Karpas-422 (cell line): ENCODE results near the gene HDAC4. TPM values are rescaled to one million over a fixed set of nuclear protein-coding genes. Genes with fewer than 3 reads are reported as not detected.

ENCODE experiments used
- DNase-seq: peaks from one replicate; pipeline ENCODE4 v3.0.0-alpha.2; 2015
- H2AFZ ChIP-seq: fragments of 200-600 bp; sonication (generic); 2 replicates; pipeline ENCODE4 v1.6.1; 2014; ENCODE audit warnings: antibody characterized with exemption, low read length, mixed read lengths
- H3K27ac ChIP-seq: fragments of 200-600 bp; sonication (generic); 2 replicates; pipeline ENCODE4 v1.5.1; 2014; ENCODE audit warnings: mild to moderate bottlenecking, low read length, moderate library complexity
- H3K27me3 ChIP-seq: fragments of 200-600 bp; sonication (generic); 2 replicates; pipeline ENCODE4 v1.6.1; 2014; ENCODE audit warnings: low read length, mixed read lengths
- H3K36me3 ChIP-seq: fragments of 200-600 bp; sonication (generic); 2 replicates; pipeline ENCODE4 v1.6.1; 2014; ENCODE audit warnings: low read length, mixed read lengths; ENCODE audit not compliant: insufficient read depth
- H3K4me1 ChIP-seq: fragments of 200-600 bp; sonication (generic); 2 replicates; pipeline ENCODE4 v1.6.1; 2014; ENCODE audit warnings: mild to moderate bottlenecking, low read length, mixed read lengths
- H3K4me2 ChIP-seq: fragments of 200-600 bp; sonication (generic); 2 replicates; pipeline ENCODE4 v1.6.1; 2014; ENCODE audit warnings: low read length, low read depth, mild to moderate bottlenecking; ENCODE audit not compliant: poor library complexity, severe bottlenecking
- H3K4me3 ChIP-seq: fragments of 200-600 bp; sonication (generic); 2 replicates; pipeline ENCODE4 v1.5.1; 2014; ENCODE audit warnings: mild to moderate bottlenecking, antibody characterized with exemption, low read length, mixed read lengths
- H3K79me2 ChIP-seq: fragments of 200-600 bp; sonication (generic); 2 replicates; pipeline ENCODE4 v1.6.1; 2014; ENCODE audit warnings: mild to moderate bottlenecking, low read length, mixed read lengths
- H3K9ac ChIP-seq: fragments of 200-600 bp; sonication (generic); 2 replicates; pipeline ENCODE4 v1.6.0; 2014; ENCODE audit warnings: low read length
- H3K9me2 ChIP-seq: fragments of 200-600 bp; sonication (generic), shearing (Covaris generic); replicated peaks from 2 replicates; pipeline ENCODE4 v1.6.0; 2014; ENCODE audit warnings: mild to moderate bottlenecking, low read length, moderate library complexity; ENCODE audit not compliant: insufficient read depth
- H3K9me3 ChIP-seq: fragments of 300-700, 200-600 bp; sonication (generic); 2 replicates; pipeline ENCODE4 v1.6.1; 2014; ENCODE audit warnings: low read length, mixed read lengths
- H4K20me1 ChIP-seq: fragments of 200-600 bp; sonication (generic); 2 replicates; pipeline ENCODE4 v1.6.1; 2014; ENCODE audit warnings: mild to moderate bottlenecking, antibody characterized with exemption, low read length, low read depth; ENCODE audit not compliant: insufficient read depth
- total RNA-seq: library from RNA; depleted of rRNA; stranded (reverse); fragments of >200 nt; shearing (Covaris generic); gene quantifications from 2 replicates; pipeline ENCODE4 v1.2.3, GENCODE V29; 2014; ENCODE audit warnings: low replicate concordance

The HDAC4 gene
- total RNA-seq, 1 experiment from 2014 or later = 8.5 TPM

DNA sequence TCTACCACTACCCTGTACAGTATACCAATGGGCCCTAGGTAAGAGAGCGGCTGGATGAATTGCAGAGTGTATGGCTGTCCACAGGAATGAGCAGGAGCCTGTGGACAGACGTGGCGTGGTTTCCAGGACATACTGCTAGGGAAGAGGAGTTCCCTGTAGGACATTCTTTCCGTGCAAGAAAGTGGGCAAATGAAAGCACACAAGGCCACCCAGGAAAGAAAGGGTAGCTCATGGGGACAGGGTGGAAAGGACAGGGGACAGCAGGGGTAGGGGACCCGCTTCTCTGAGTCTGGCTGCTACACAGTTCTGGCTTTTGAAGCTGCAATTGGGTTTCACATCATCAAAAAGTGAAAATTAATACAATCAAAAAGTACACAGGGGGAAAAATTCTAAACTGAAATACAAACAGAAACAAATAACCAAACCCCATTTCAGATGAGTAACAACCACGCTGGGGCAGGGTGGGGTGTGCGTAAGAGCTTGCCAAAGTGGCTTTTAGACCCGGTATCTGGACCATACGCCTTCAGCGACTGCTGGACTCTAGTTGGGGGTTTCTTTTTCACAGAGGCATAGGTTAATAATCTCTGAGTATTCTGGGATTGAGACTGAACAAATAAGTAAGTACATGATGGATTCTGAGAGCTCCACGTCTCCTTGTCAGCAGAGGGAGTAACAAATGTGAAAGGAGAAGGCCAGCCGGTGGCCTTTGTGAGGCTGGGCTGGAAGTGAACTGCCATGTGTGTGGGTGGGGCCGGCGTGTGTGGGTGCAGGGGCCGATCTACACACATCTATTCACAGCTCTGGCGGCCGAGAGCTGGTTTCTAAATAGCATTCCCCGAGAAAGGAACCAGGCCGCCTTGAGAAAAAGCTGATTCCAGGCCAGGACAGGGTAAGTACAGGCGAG lies 84.0 kb downstream of the HDAC4 start:
- no peak for DNase-seq
- no peaks in the 10 kb centered on the region for H3K9me3 ChIP-seq
- no peaks in the 10 kb centered on the region for H3K27me3 ChIP-seq
- H4K20me1 ChIP-seq = no peaks in the 10 kb centered on the region; the same call in 1 of the 2 replicates
- no peak overlapping the region for H3K27ac ChIP-seq
- H3K9me2 ChIP-seq = no peaks in the 10 kb centered on the region
- H3K79me2 ChIP-seq = no peaks in the 10 kb centered on the region
- H2AFZ ChIP-seq = no peak overlapping the region
- no peaks in the 10 kb centered on the region for H3K4me1 ChIP-seq
- H3K9ac ChIP-seq = no peak overlapping the region
- H3K4me2 ChIP-seq = no peak overlapping the region
- H3K4me3 ChIP-seq = no peak overlapping the region
- no peaks in the 10 kb centered on the region for H3K36me3 ChIP-seq

DNA sequence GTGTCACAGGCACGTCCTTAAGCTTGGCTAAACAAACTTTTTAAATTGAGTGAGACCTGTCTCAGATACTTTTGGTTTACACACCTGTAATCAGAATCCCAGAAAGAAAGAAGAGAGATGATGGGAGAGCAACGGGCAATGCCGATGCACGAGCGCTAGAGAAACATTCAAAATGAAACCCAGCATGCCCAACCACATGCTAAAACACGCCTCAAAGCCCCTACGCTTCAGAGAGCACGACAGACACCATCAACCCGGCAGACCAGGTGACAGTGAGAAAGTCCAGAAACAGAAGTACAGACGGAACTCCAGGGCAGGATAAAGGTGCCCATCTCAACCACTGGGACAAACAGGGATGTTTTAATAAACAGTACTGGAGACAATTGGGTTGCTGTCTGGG lies 85.5 kb downstream of the HDAC4 start:
- Histone ChIP-seq H3K4me1 (no peaks in the 10 kb centered on the region), H3K9ac (no peak overlapping the region), H3K4me2 (no peak overlapping the region), H4K20me1 (peaks cover 14% of the 10 kb centered on the region; the same call in 1 of the 2 replicates), H2AFZ (no peak overlapping the region), H3K27ac (no peak overlapping the region), H3K36me3 (no peaks in the 10 kb centered on the region), H3K27me3 (no peaks in the 10 kb centered on the region), H3K9me2 (no peaks in the 10 kb centered on the region), H3K4me3 (no peak overlapping the region), H3K79me2 (no peaks in the 10 kb centered on the region), H3K9me3 (no peaks in the 10 kb centered on the region)
- no peak for DNase-seq

DNA sequence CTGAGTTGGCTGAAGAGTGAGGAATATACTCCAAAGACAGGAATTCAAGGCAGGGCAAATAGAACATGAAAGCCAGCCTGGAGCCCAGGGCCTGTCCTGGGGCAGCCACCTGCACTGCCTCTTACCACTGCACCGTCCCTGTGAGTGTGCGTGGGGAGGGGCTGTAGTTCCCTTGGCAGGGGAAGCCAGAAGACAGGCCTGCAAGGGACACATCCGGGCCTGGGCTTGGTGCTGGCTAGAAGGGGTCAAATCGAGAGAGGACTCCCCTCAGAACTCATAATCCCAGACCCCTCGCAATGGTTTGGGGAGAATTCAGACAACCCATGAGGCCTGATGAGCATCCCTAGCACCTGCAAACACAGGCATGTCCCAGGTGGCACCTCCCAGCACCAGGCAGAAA lies 87.0 kb downstream of the HDAC4 start:
- Histone ChIP-seq H4K20me1 (peaks cover 28% of the 10 kb centered on the region; the same call in 1 of the 2 replicates), H3K9ac (no peak overlapping the region), H3K9me2 (no peaks in the 10 kb centered on the region), H3K9me3 (no peaks in the 10 kb centered on the region), H3K4me3 (no peak overlapping the region), H2AFZ (no peak overlapping the region), H3K27ac (no peak overlapping the region), H3K4me2 (no peak overlapping the region), H3K79me2 (no peaks in the 10 kb centered on the region), H3K27me3 (no peaks in the 10 kb centered on the region), H3K4me1 (no peaks in the 10 kb centered on the region), H3K36me3 (no peaks in the 10 kb centered on the region)
- no peak for DNase-seq

DNA sequence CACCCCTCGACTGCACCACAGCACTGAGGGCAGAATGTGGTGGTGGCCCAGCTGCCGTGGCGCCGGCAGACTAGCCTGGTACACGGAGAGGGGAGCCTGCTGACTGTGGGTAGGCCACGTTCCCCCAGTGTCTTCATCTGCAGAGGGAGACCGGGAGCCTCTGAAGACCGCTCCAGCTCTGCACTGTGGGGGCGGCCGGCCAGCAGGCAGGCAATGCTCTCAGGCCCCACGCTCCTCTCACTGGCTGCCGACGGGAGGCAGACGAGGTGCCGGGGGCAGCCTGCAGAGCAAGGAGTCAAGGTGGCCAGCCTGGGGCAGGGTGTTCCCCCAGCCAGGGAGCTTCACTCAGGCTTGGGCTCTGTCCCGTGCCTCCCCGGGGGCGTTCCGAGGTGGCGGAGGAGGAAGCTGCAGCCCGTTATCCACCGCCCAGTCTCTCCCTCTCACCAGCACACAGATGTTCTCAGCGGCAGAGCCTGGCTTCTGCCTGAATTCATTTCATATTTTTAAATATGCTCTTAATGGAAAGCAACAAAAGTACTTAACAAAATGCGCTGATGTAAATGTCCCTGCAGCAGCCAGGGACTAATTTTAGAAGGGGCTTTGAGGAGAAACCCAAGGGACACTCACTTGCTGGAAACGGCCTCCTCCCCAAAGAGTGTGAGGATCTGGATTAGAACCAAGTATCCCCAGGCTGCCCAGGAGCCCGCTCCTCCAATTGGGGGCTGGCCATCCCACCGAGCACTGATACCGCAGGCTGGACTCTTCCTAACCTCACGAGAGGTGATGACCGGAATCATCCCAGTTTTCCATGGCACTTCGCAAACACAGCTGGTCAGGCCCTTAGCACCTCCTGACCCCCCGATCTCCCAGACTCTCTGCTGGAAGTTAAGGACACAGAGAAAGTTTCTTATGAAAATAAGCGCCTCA lies 87.8 kb downstream of the HDAC4 start:
- Histone ChIP-seq H3K9me2 (no peaks in the 10 kb centered on the region), H3K36me3 (no peaks in the 10 kb centered on the region), H3K4me1 (no peaks in the 10 kb centered on the region), H3K27ac (no peak overlapping the region), H3K27me3 (no peaks in the 10 kb centered on the region), H3K79me2 (no peaks in the 10 kb centered on the region), H3K4me3 (no peak overlapping the region), H3K4me2 (no peak overlapping the region), H4K20me1 (peaks cover 35% of the 10 kb centered on the region; the same call in 1 of the 2 replicates), H3K9me3 (no peaks in the 10 kb centered on the region), H2AFZ (no peak overlapping the region), H3K9ac (no peak overlapping the region)
- DNase-seq = no peak

DNA sequence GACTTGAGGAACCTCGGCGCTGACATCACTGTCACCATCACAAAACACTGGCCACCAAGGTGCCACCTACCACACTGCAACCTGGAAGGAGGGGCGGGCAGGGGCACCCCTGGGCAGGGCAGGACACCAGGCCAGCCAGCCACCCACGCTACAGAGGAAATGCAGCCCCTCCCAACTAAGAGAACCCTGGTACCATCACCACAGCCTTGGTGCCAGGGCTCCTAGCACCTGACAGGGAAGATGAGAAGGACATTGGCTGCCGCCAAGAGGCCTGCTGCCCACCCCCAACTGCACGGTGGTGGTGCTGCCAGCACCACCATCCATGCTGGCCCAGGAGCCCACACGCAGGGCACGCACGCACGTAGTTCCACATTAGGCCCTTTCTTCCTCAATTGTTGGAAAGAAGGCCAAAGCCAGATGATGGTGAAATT lies 88.7 kb downstream of the HDAC4 start:
- Histone ChIP-seq H3K4me2 (no peak overlapping the region), H3K9me2 (no peaks in the 10 kb centered on the region), H3K4me1 (no peaks in the 10 kb centered on the region), H3K79me2 (no peaks in the 10 kb centered on the region), H3K9ac (no peak overlapping the region), H2AFZ (no peak overlapping the region), H3K4me3 (no peak overlapping the region), H3K27me3 (no peaks in the 10 kb centered on the region), H3K9me3 (no peaks in the 10 kb centered on the region), H4K20me1 (peaks cover 44% of the 10 kb centered on the region; the same call in 1 of the 2 replicates), H3K36me3 (no peaks in the 10 kb centered on the region), H3K27ac (no peak overlapping the region)
- DNase-seq = no peak

DNA sequence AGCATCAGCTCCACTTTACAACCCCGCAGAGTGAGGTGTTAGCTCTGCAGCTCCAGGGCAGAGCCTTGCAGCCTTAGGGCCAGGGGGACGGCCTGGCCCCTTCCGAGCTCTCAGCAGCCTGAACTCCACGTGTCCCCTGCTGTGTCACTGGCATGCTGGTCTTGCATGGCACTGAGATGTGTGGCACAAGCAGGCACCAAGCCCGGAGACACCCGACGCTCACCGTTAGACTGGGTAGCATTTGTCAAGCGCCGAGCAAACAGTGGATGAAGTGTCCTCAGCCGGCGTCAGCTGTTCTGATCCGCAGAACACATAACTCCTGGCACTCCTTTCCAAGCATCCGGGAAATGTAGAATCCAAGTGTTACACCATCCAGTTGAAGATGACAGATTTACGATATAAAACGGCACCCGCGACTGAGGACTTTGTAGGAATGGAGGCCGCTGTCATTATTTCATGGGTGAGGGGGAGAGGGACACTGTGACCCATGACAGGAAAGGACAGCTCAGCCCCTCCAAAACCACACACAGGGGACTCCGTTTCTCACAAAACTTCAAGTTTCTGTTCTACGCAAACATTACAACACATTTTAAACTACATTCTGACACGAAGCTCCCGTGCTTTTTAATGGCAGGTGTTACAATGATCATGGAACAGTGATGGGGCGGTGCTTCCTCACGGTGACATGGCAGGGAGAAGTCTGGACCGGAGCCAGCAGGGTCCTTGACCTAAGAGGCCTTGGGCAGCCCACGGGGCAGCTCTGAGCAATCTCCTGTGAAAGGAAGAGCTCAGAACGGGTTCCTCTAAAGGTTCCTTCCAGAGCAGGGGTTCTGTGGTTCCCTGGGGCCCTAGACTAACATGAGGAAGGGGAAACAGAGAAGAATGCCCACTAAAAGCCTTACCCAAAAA lies 89.4 kb downstream of the HDAC4 start:
- no peak overlapping the region for H3K4me3 ChIP-seq
- H3K27ac ChIP-seq = no peak overlapping the region
- no peak for DNase-seq
- no peak overlapping the region for H3K4me2 ChIP-seq
- H3K9ac ChIP-seq = no peak overlapping the region
- H3K36me3 ChIP-seq = no peaks in the 10 kb centered on the region
- H3K4me1 ChIP-seq = no peaks in the 10 kb centered on the region
- no peaks in the 10 kb centered on the region for H3K27me3 ChIP-seq
- H3K79me2 ChIP-seq = no peaks in the 10 kb centered on the region
- H3K9me2 ChIP-seq = no peaks in the 10 kb centered on the region
- H3K9me3 ChIP-seq = no peaks in the 10 kb centered on the region
- H2AFZ ChIP-seq = no peak overlapping the region
- peaks cover 50% of the 10 kb centered on the region for H4K20me1 ChIP-seq

DNA sequence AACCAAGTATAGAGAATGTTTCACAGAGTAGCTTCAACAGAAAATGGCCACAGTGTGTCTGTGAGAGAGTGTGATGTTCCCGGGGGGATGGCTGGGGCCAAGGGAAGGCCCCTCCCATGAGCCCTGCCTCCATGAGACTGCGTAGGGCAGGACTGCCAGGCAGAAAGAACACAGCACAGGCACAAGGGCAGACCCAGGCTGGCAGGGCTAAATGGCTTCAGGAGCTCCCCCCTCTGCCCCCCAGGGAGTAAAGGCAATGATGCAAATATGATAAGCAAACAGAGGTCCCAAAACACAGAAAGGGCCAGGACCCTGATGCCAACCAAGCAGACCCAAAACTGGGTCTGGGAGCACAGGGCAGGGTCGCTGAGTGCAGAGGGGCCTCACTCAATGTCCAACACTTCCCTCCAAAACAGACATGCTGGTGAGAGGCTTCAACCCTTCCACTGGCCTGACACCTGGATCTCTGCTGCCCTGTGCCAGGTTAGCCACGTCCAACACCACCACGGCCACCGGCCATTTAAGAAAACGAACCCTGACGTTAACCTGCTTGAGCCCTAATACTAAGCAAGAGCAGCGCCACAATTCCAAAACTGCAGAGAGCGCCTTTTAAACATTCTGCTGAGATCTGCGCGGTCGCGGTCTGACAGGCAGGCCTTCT lies 90.3 kb downstream of the HDAC4 start:
- H3K9ac ChIP-seq = no peak overlapping the region

More for the DNA sequence above, 90.3 kb downstream of the HDAC4 start:
- Histone ChIP-seq H3K36me3 (no peaks in the 10 kb centered on the region), H4K20me1 (peaks cover 59% of the 10 kb centered on the region), H3K9me2 (no peaks in the 10 kb centered on the region), H3K27me3 (no peaks in the 10 kb centered on the region), H3K4me1 (no peaks in the 10 kb centered on the region), H3K27ac (no peak overlapping the region), H3K79me2 (no peaks in the 10 kb centered on the region), H3K4me2 (no peak overlapping the region), H3K9me3 (no peaks in the 10 kb centered on the region), H2AFZ (no peak overlapping the region), H3K4me3 (no peak overlapping the region)
- no peak for DNase-seq
